ENCODE results near the gene TRMO.
"Not testable (repeated sequence)": the region's sequence is repeated elsewhere in the genome, so short reads cannot be mapped to it uniquely, and the experiment has no call there.

Gene TRMO

GRCh38 chr9:97921959-97922724 is at the start of gene TRMO:
TSS of gene TRMO (minus strand) at chr9:97922500. CDS start at chr9:97922493, 7 bp downstream.
- DNase-seq (ENCODE audit: low read depth in 2 of 2) = peak; percentile 96

- DNase-seq (ENCODE audit: low read depth in 2 of 2) = no peak
Observed at GRCh38 chr9:97970165-97970564, 47.9 kb upstream of the TRMO start.

GRCh38 chr9:97969014-97969413 is 46.7 kb upstream of the TRMO start:
- no peak for DNase-seq (ENCODE audit: low read depth in 2 of 2)

- DNase-seq (ENCODE audit: low read depth in 2 of 2) = no peak
Observed at GRCh38 chr9:97966493-97966892, 44.2 kb upstream of the TRMO start.

- no peak for DNase-seq (ENCODE audit: low read depth in 2 of 2)
Observed at GRCh38 chr9:97964901-97965300, 42.6 kb upstream of the TRMO start.

GRCh38 chr9:97963232-97963631 is 40.9 kb upstream of the TRMO start:
- DNase-seq (ENCODE audit: low read depth in 2 of 2) = no peak

- DNase-seq (ENCODE audit: low read depth in 2 of 2) = no peak
Observed at GRCh38 chr9:97962575-97962974, 40.3 kb upstream of the TRMO start.

- no peak for DNase-seq (ENCODE audit: low read depth in 2 of 2)
Observed at GRCh38 chr9:97962136-97962535, 39.8 kb upstream of the TRMO start.

GRCh38 chr9:97961361-97961760 is 39.1 kb upstream of the TRMO start:
- no peak for DNase-seq (ENCODE audit: low read depth in 2 of 2)

- not testable (repeated sequence) for DNase-seq (ENCODE audit: low read depth in 2 of 2)
Observed at GRCh38 chr9:97960678-97961328, 38.5 kb upstream of the TRMO start.

GRCh38 chr9:97959585-97959984 is 37.3 kb upstream of the TRMO start:
- no peak for DNase-seq (ENCODE audit: low read depth in 2 of 2)

- DNase-seq (ENCODE audit: low read depth in 2 of 2) = no peak
Observed at GRCh38 chr9:97958812-97959511, 36.7 kb upstream of the TRMO start.

GRCh38 chr9:97956331-97956730 is 34.0 kb upstream of the TRMO start:
- no peak for DNase-seq (ENCODE audit: low read depth in 2 of 2)

GRCh38 chr9:97954550-97954989 is 32.3 kb upstream of the TRMO start:
- DNase-seq (ENCODE audit: low read depth in 2 of 2) = peak; percentile 12 to 23

- not testable (repeated sequence) for DNase-seq (ENCODE audit: low read depth in 2 of 2)
Observed at GRCh38 chr9:97950873-97951272, 28.6 kb upstream of the TRMO start.

- DNase-seq (ENCODE audit: low read depth in 2 of 2) = not testable (repeated sequence)
Observed at GRCh38 chr9:97947094-97947493, 24.8 kb upstream of the TRMO start.

GRCh38 chr9:97945470-97945869 is 23.2 kb upstream of the TRMO start:
- not testable (repeated sequence) for DNase-seq (ENCODE audit: low read depth in 2 of 2)

- DNase-seq (ENCODE audit: low read depth in 2 of 2) = no peak
Observed at GRCh38 chr9:97944612-97945011, 22.3 kb upstream of the TRMO start.

GRCh38 chr9:97943308-97943855 is 21.1 kb upstream of the TRMO start:
- no peak for DNase-seq (ENCODE audit: low read depth in 2 of 2)

GRCh38 chr9:97941323-97941722 is 19.0 kb upstream of the TRMO start:
- no peak for DNase-seq (ENCODE audit: low read depth in 2 of 2)

GRCh38 chr9:97940741-97941140 is 18.4 kb upstream of the TRMO start:
- DNase-seq (ENCODE audit: low read depth in 2 of 2) = no peak

GRCh38 chr9:97940233-97940632 is 17.9 kb upstream of the TRMO start:
- no peak for DNase-seq (ENCODE audit: low read depth in 2 of 2)
